Effector memory CD4-positive, alpha-beta T cell (primary cell): Measurements from ENCODE around the gene MYO16.
"Not testable (repeated sequence)": the region's sequence is repeated elsewhere in the genome, so short reads cannot be mapped to it uniquely, and the experiment has no call there.

Source experiments
- DNase-seq, 3 donors: peaks; one replicate each; pipeline ENCODE4 v3.0.0-alpha.2; 2020
- H3K27ac ChIP-seq: 2 replicates; pipeline ENCODE4 v1.7.0; 2013; ENCODE audit warnings: mild to moderate bottlenecking, low read length, moderate library complexity; ENCODE audit not compliant: insufficient read depth, poor library complexity, severe bottlenecking
- H3K27me3 ChIP-seq: replicated peaks from 2 replicates; pipeline ENCODE4 v1.7.0; 2013; ENCODE audit warnings: mild to moderate bottlenecking, low read length; ENCODE audit not compliant: insufficient read depth, control insufficient read depth, poor library complexity, severe bottlenecking
- H3K36me3 ChIP-seq: 2 replicates; pipeline ENCODE4 v1.7.0; 2013; ENCODE audit warnings: mild to moderate bottlenecking, low read length, moderate library complexity; ENCODE audit not compliant: control insufficient read depth, insufficient read depth
- H3K4me1 ChIP-seq: 2 replicates; pipeline ENCODE4 v1.7.0; 2013; ENCODE audit warnings: low read length, mild to moderate bottlenecking; ENCODE audit not compliant: control insufficient read depth, insufficient read depth, poor library complexity, severe bottlenecking
- H3K4me3 ChIP-seq: 2 replicates; pipeline ENCODE4 v1.7.0; 2013; ENCODE audit warnings: low read length, low read depth, mild to moderate bottlenecking; ENCODE audit not compliant: insufficient read depth, poor library complexity, severe bottlenecking
- H3K9me3 ChIP-seq: 2 replicates; pipeline ENCODE4 v1.7.0; 2013; ENCODE audit warnings: mild to moderate bottlenecking, low read length, moderate library complexity; ENCODE audit not compliant: control insufficient read depth

Gene MYO16

GRCh38 chr13:108902405-108903155 is 273.2 kb downstream of the MYO16 start:
- Histone ChIP-seq H3K4me3 (no peak overlapping the region), H3K36me3 (no peaks in the 10 kb centered on the region), H3K27ac (no peak overlapping the region), H3K9me3 (no peaks in the 10 kb centered on the region), H3K4me1 (no peaks in the 10 kb centered on the region), H3K27me3 (no peaks in the 10 kb centered on the region)
- DNase-seq: no peak

- Histone ChIP-seq H3K4me1 (no peaks in the 10 kb centered on the region), H3K4me3 (no peak overlapping the region), H3K9me3 (no peaks in the 10 kb centered on the region), H3K27me3 (no peaks in the 10 kb centered on the region), H3K27ac (no peak overlapping the region), H3K36me3 (no peaks in the 10 kb centered on the region)
- DNase-seq: no peak
Observed at GRCh38 chr13:108903613-108904012, 274.2 kb downstream of the MYO16 start.

- no peak overlapping the region for H3K4me3 ChIP-seq
- H3K27ac ChIP-seq: no peak overlapping the region
- H3K36me3 ChIP-seq: no peaks in the 10 kb centered on the region
- no peaks in the 10 kb centered on the region for H3K27me3 ChIP-seq
- no peaks in the 10 kb centered on the region for H3K4me1 ChIP-seq
- no peak for DNase-seq
- H3K9me3 ChIP-seq: no peaks in the 10 kb centered on the region
Observed at GRCh38 chr13:108911807-108912206, 282.4 kb downstream of the MYO16 start.

GRCh38 chr13:108913731-108914130 is 284.3 kb downstream of the MYO16 start:
- H3K27ac ChIP-seq, DNase-seq, H3K4me1 ChIP-seq, H3K9me3 ChIP-seq, H3K27me3 ChIP-seq, H3K4me3 ChIP-seq, H3K36me3 ChIP-seq: not testable (repeated sequence)

- H3K9me3 ChIP-seq: no peaks in the 10 kb centered on the region
- no peak for DNase-seq
- no peak overlapping the region for H3K27ac ChIP-seq
- H3K4me1 ChIP-seq: no peaks in the 10 kb centered on the region
- no peaks in the 10 kb centered on the region for H3K27me3 ChIP-seq
- no peak overlapping the region for H3K4me3 ChIP-seq
- no peaks in the 10 kb centered on the region for H3K36me3 ChIP-seq
Observed at GRCh38 chr13:108915095-108915633, 285.8 kb downstream of the MYO16 start.

- peak; percentile 44 to 48 (median 48) for DNase-seq
- no peaks in the 10 kb centered on the region for H3K4me1 ChIP-seq
- H3K4me3 ChIP-seq: no peak overlapping the region
- H3K27ac ChIP-seq: no peak overlapping the region
- H3K36me3 ChIP-seq: no peaks in the 10 kb centered on the region
- H3K9me3 ChIP-seq: no peaks in the 10 kb centered on the region
- H3K27me3 ChIP-seq: no peaks in the 10 kb centered on the region
Observed at GRCh38 chr13:108915634-108916512, 286.5 kb downstream of the MYO16 start.

- no peak for DNase-seq
- Histone ChIP-seq H3K36me3 (no peaks in the 10 kb centered on the region), H3K9me3 (no peaks in the 10 kb centered on the region), H3K4me1 (no peaks in the 10 kb centered on the region), H3K27ac (no peak overlapping the region), H3K4me3 (no peak overlapping the region), H3K27me3 (no peaks in the 10 kb centered on the region)
Observed at GRCh38 chr13:108917581-108917980, 288.2 kb downstream of the MYO16 start.

- Histone ChIP-seq H3K36me3 (no peaks in the 10 kb centered on the region), H3K4me3 (no peak overlapping the region), H3K9me3 (no peaks in the 10 kb centered on the region), H3K4me1 (no peaks in the 10 kb centered on the region), H3K27me3 (no peaks in the 10 kb centered on the region), H3K27ac (no peak overlapping the region)
- no peak for DNase-seq
Observed at GRCh38 chr13:108919036-108919907, 289.9 kb downstream of the MYO16 start.

GRCh38 chr13:108920137-108920536 is 290.7 kb downstream of the MYO16 start:
- no peaks in the 10 kb centered on the region for H3K4me1 ChIP-seq
- DNase-seq: no peak
- H3K4me3 ChIP-seq: no peak overlapping the region
- H3K36me3 ChIP-seq: no peaks in the 10 kb centered on the region
- no peaks in the 10 kb centered on the region for H3K27me3 ChIP-seq
- no peaks in the 10 kb centered on the region for H3K9me3 ChIP-seq
- no peak overlapping the region for H3K27ac ChIP-seq
